ENCODE results near the gene FOLR2.

The FOLR2 gene

GRCh38 chr11:72254299-72254993 lies 37.9 kb downstream of the FOLR2 start:
- Histone ChIP-seq H2BK5ac (ENCODE audit: low read length) (no peak overlapping the region), H3K23ac (ENCODE audit: low read length) (no peak overlapping the region), H3K27ac (ENCODE audit: low read depth, low read length) (no peak overlapping the region), H3K4me1 (ENCODE audit: control insufficient read depth, low read depth, low read length) (no peaks in the 10 kb centered on the region), H3K18ac (ENCODE audit: low read length) (no peak overlapping the region), H3K9ac (ENCODE audit: low read length) (no peak overlapping the region), H2BK120ac (ENCODE audit: low read depth, low read length) (no peak overlapping the region), H4K5ac (ENCODE audit: low read length) (no peak overlapping the region), H2AK5ac (ENCODE audit: low read length) (no peak overlapping the region), H2BK15ac (replicated peaks; ENCODE audit: low read depth) (no peak overlapping the region), H3K36me3 (ENCODE audit: control insufficient read depth, insufficient read depth, low read length) (no peaks in the 10 kb centered on the region), H3K79me2 (ENCODE audit: control insufficient read depth, insufficient read depth, low read length) (no peaks in the 10 kb centered on the region), H3K27me3 (ENCODE audit: insufficient read depth, low read length, poor library complexity) (no peaks in the 10 kb centered on the region), H3K4ac (ENCODE audit: low read depth, low read length) (no peak overlapping the region), H3K4me2 (ENCODE audit: low read length) (no peak overlapping the region), H3K4me3 (ENCODE audit: low read length) (no peak overlapping the region), H4K8ac (ENCODE audit: low read depth, low read length) (no peak overlapping the region), H3K56ac (ENCODE audit: low read length) (no peak overlapping the region), H3K79me1 (ENCODE audit: low read length) (no peaks in the 10 kb centered on the region)
- no CpG with 5 or more reads among the region's 5 CpGs for WGBS (ENCODE audit: extremely low coverage, insufficient coverage, low lambda C conversion rate)
- no peak for DNase-seq

- no peak overlapping the region for H3K56ac ChIP-seq (ENCODE audit: low read length)
Observed at GRCh38 chr11:72257570-72257969, 41.0 kb downstream of the FOLR2 start.

GRCh38 chr11:72259490-72259889 lies 42.9 kb downstream of the FOLR2 start:
- H2AK5ac ChIP-seq (ENCODE audit: low read length), result no peak overlapping the region
- no CpG with 5 or more reads among the region's 2 CpGs for WGBS (ENCODE audit: extremely low coverage, insufficient coverage, low lambda C conversion rate)

More at GRCh38 chr11:72257570-72257969, 41.0 kb downstream of the FOLR2 start:
- H3K36me3 ChIP-seq (ENCODE audit: control insufficient read depth, insufficient read depth, low read length), result no peaks in the 10 kb centered on the region
- no peaks in the 10 kb centered on the region for H3K4me1 ChIP-seq (ENCODE audit: control insufficient read depth, low read depth, low read length)
- WGBS (ENCODE audit: extremely low coverage, insufficient coverage, low lambda C conversion rate), result no CpG with 5 or more reads among the region's 2 CpGs
- no peak overlapping the region for H2BK5ac ChIP-seq (ENCODE audit: low read length)
- H3K27me3 ChIP-seq (ENCODE audit: insufficient read depth, low read length, poor library complexity), result no peaks in the 10 kb centered on the region
- H3K9ac ChIP-seq (ENCODE audit: low read length), result no peak overlapping the region
- H3K79me1 ChIP-seq (ENCODE audit: low read length), result no peaks in the 10 kb centered on the region
- no peak overlapping the region for H4K5ac ChIP-seq (ENCODE audit: low read length)
- no peak overlapping the region for H3K18ac ChIP-seq (ENCODE audit: low read length)
- no peak overlapping the region for H3K23ac ChIP-seq (ENCODE audit: low read length)
- H2BK15ac ChIP-seq (replicated peaks; ENCODE audit: low read depth), result no peak overlapping the region
- H3K27ac ChIP-seq (ENCODE audit: low read depth, low read length), result no peak overlapping the region
- no peak overlapping the region for H3K4me2 ChIP-seq (ENCODE audit: low read length)
- DNase-seq, result no peak
- H4K8ac ChIP-seq (ENCODE audit: low read depth, low read length), result no peak overlapping the region
- H2BK120ac ChIP-seq (ENCODE audit: low read depth, low read length), result no peak overlapping the region
- H2AK5ac ChIP-seq (ENCODE audit: low read length), result no peak overlapping the region
- no peak overlapping the region for H3K4ac ChIP-seq (ENCODE audit: low read depth, low read length)
- no peak overlapping the region for H3K4me3 ChIP-seq (ENCODE audit: low read length)
- H3K79me2 ChIP-seq (ENCODE audit: control insufficient read depth, insufficient read depth, low read length), result no peaks in the 10 kb centered on the region

GRCh38 chr11:72260574-72260973 lies 44.0 kb downstream of the FOLR2 start:
- Histone ChIP-seq H3K18ac (ENCODE audit: low read length) (no peak overlapping the region), H3K4me2 (ENCODE audit: low read length) (no peak overlapping the region), H3K4me3 (ENCODE audit: low read length) (no peak overlapping the region), H3K4ac (ENCODE audit: low read depth, low read length) (no peak overlapping the region), H3K56ac (ENCODE audit: low read length) (no peak overlapping the region), H3K23ac (ENCODE audit: low read length) (no peak overlapping the region), H3K27ac (ENCODE audit: low read depth, low read length) (no peak overlapping the region), H3K79me1 (ENCODE audit: low read length) (no peaks in the 10 kb centered on the region), H3K27me3 (ENCODE audit: insufficient read depth, low read length, poor library complexity) (no peaks in the 10 kb centered on the region), H4K8ac (ENCODE audit: low read depth, low read length) (no peak overlapping the region), H3K4me1 (ENCODE audit: control insufficient read depth, low read depth, low read length) (no peaks in the 10 kb centered on the region), H3K36me3 (ENCODE audit: control insufficient read depth, insufficient read depth, low read length) (no peaks in the 10 kb centered on the region), H3K9ac (ENCODE audit: low read length) (no peak overlapping the region), H2BK120ac (ENCODE audit: low read depth, low read length) (no peak overlapping the region), H4K5ac (ENCODE audit: low read length) (no peak overlapping the region), H2AK5ac (ENCODE audit: low read length) (no peak overlapping the region), H2BK5ac (ENCODE audit: low read length) (no peak overlapping the region), H2BK15ac (replicated peaks; ENCODE audit: low read depth) (no peak overlapping the region), H3K79me2 (ENCODE audit: control insufficient read depth, insufficient read depth, low read length) (no peaks in the 10 kb centered on the region)
- WGBS (ENCODE audit: extremely low coverage, insufficient coverage, low lambda C conversion rate), result no CpG with 5 or more reads among the region's 5 CpGs
- no peak for DNase-seq

More at GRCh38 chr11:72259490-72259889, 42.9 kb downstream of the FOLR2 start:
- Histone ChIP-seq H2BK120ac (ENCODE audit: low read depth, low read length) (no peak overlapping the region), H3K4ac (ENCODE audit: low read depth, low read length) (no peak overlapping the region), H3K4me3 (ENCODE audit: low read length) (no peak overlapping the region), H3K4me2 (ENCODE audit: low read length) (no peak overlapping the region), H3K56ac (ENCODE audit: low read length) (no peak overlapping the region), H3K23ac (ENCODE audit: low read length) (no peak overlapping the region), H3K27ac (ENCODE audit: low read depth, low read length) (no peak overlapping the region), H4K5ac (ENCODE audit: low read length) (no peak overlapping the region), H3K4me1 (ENCODE audit: control insufficient read depth, low read depth, low read length) (no peaks in the 10 kb centered on the region), H3K9ac (ENCODE audit: low read length) (no peak overlapping the region), H3K27me3 (ENCODE audit: insufficient read depth, low read length, poor library complexity) (no peaks in the 10 kb centered on the region), H4K8ac (ENCODE audit: low read depth, low read length) (no peak overlapping the region), H3K36me3 (ENCODE audit: control insufficient read depth, insufficient read depth, low read length) (no peaks in the 10 kb centered on the region), H3K79me2 (ENCODE audit: control insufficient read depth, insufficient read depth, low read length) (no peaks in the 10 kb centered on the region), H2BK15ac (replicated peaks; ENCODE audit: low read depth) (no peak overlapping the region), H3K18ac (ENCODE audit: low read length) (no peak overlapping the region), H3K79me1 (ENCODE audit: low read length) (no peaks in the 10 kb centered on the region), H2BK5ac (ENCODE audit: low read length) (no peak overlapping the region)
- no peak for DNase-seq

GRCh38 chr11:72263361-72263760 lies 46.8 kb downstream of the FOLR2 start:
- Histone ChIP-seq H3K4me2 (ENCODE audit: low read length) (no peak overlapping the region), H4K5ac (ENCODE audit: low read length) (no peak overlapping the region), H3K4me1 (ENCODE audit: control insufficient read depth, low read depth, low read length) (no peaks in the 10 kb centered on the region), H3K79me1 (ENCODE audit: low read length) (no peaks in the 10 kb centered on the region), H3K36me3 (ENCODE audit: control insufficient read depth, insufficient read depth, low read length) (no peaks in the 10 kb centered on the region), H3K27me3 (ENCODE audit: insufficient read depth, low read length, poor library complexity) (peaks cover 1% of the 10 kb centered on the region), H3K23ac (ENCODE audit: low read length) (no peak overlapping the region), H3K79me2 (ENCODE audit: control insufficient read depth, insufficient read depth, low read length) (no peaks in the 10 kb centered on the region), H3K4ac (ENCODE audit: low read depth, low read length) (no peak overlapping the region), H2BK5ac (ENCODE audit: low read length) (no peak overlapping the region), H2BK15ac (replicated peaks; ENCODE audit: low read depth) (no peak overlapping the region), H2AK5ac (ENCODE audit: low read length) (no peak overlapping the region), H2BK120ac (ENCODE audit: low read depth, low read length) (no peak overlapping the region), H3K4me3 (ENCODE audit: low read length) (no peak overlapping the region), H3K56ac (ENCODE audit: low read length) (no peak overlapping the region), H3K9ac (ENCODE audit: low read length) (no peak overlapping the region), H3K18ac (ENCODE audit: low read length) (no peak overlapping the region), H3K27ac (ENCODE audit: low read depth, low read length) (no peak overlapping the region), H4K8ac (ENCODE audit: low read depth, low read length) (no peak overlapping the region)
- DNase-seq, result no peak
- WGBS (ENCODE audit: extremely low coverage, insufficient coverage, low lambda C conversion rate), result no CpG with 5 or more reads among the region's 4 CpGs

GRCh38 chr11:72265951-72266350 lies 49.4 kb downstream of the FOLR2 start:
- H2BK15ac ChIP-seq (replicated peaks; ENCODE audit: low read depth), result no peak overlapping the region
- H3K4me3 ChIP-seq (ENCODE audit: low read length), result no peak overlapping the region
- H3K18ac ChIP-seq (ENCODE audit: low read length), result no peak overlapping the region
- H3K27me3 ChIP-seq (ENCODE audit: insufficient read depth, low read length, poor library complexity), result peaks cover 1% of the 10 kb centered on the region
- no peak overlapping the region for H3K27ac ChIP-seq (ENCODE audit: low read depth, low read length)
- no peak overlapping the region for H3K4me2 ChIP-seq (ENCODE audit: low read length)
- H3K9ac ChIP-seq (ENCODE audit: low read length), result no peak overlapping the region
- no peak overlapping the region for H2BK5ac ChIP-seq (ENCODE audit: low read length)
- H3K23ac ChIP-seq (ENCODE audit: low read length), result no peak overlapping the region
- no peak for DNase-seq
- H3K79me2 ChIP-seq (ENCODE audit: control insufficient read depth, insufficient read depth, low read length), result no peaks in the 10 kb centered on the region
- no peak overlapping the region for H2AK5ac ChIP-seq (ENCODE audit: low read length)
- H3K56ac ChIP-seq (ENCODE audit: low read length), result no peak overlapping the region
- H3K4ac ChIP-seq (ENCODE audit: low read depth, low read length), result no peak overlapping the region
- no peaks in the 10 kb centered on the region for H3K36me3 ChIP-seq (ENCODE audit: control insufficient read depth, insufficient read depth, low read length)
- no peaks in the 10 kb centered on the region for H3K79me1 ChIP-seq (ENCODE audit: low read length)
- no peak overlapping the region for H4K5ac ChIP-seq (ENCODE audit: low read length)
- H4K8ac ChIP-seq (ENCODE audit: low read depth, low read length), result no peak overlapping the region
- no peak overlapping the region for H2BK120ac ChIP-seq (ENCODE audit: low read depth, low read length)
- H3K4me1 ChIP-seq (ENCODE audit: control insufficient read depth, low read depth, low read length), result no peaks in the 10 kb centered on the region
